HG03469 (cell line): ENCODE results near the gene PRORP.
"Not testable (repeated sequence)": the region's sequence is repeated elsewhere in the genome, so short reads cannot be mapped to it uniquely, and the experiment has no call there.

Source experiments
- ATAC-seq: cut with Tn5 transposase; IDR thresholded peaks from one replicate; pipeline ENCODE4 v1.9.1; 2021; ENCODE audit warnings: mild to moderate bottlenecking, moderate library complexity, moderate number of reproducible peaks; ENCODE audit not compliant: unreplicated experiment

PRORP gene

DNA sequence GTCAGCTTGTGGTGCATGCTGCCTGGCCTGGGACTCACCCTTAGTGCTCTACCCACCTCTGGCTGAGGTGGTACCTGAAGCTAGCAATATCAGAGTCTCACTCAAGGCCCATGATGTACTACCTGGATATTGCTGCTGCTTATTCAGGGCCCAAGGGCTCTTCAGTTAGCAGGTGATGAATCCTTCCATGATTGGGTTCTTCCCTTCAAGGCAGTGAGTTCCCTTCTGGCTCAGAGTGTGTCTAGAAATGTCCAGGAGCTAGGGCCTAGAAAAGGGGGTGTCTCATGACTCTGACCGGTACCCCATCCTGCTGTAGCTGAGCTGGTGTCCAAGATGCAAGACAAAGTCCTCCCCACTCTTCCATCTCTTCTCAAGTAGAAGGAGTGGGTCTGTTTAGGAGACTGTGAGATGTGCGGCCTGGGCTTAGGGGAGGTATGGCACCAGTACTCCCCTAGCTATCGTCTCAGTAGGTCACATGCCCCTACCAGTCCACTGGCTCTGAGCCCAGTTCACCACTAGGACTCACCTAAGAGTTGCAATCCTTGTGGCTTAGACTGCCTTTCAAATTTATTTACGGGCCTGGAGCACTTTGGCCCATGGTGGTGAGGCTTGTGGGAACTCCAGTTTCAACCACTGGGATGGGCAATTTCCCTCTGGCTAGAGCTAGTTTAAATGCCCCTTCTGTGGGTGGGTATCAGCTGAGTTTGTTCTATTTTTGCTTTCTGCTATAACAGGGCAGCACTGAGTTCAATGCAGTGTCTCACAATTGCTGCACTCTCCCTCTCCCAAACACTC lies 12.2 kb downstream of the PRORP start:
- no peak for ATAC-seq

DNA sequence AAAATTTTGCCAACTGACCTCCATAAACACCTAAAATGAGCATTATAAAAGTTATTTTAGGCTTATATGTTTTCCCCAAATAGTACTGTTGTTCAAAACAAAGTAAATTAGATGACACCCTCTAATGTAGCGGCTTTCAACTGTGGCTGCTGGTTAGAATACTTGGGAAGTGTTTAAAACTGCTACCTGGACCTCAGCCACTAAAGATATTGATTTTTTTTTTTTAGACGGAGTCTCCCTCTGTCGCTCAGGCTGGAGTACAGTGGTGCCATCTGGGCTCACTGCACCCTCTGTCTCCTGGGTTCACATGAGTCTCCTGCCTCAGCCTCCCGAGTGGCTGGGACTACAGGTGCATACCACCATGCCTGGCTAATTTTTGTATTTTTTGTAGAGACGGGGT lies 16.2 kb downstream of the PRORP start:
- ATAC-seq = no peak

GRCh38 chr14:35140718-35141581 lies 18.6 kb downstream of the PRORP start:
- no peak for ATAC-seq

- no peak for ATAC-seq
These were observed 21.7 kb downstream of the PRORP start for GRCh38 chr14:35144029-35144428.

- no peak for ATAC-seq
These were observed 24.4 kb downstream of the PRORP start for GRCh38 chr14:35146711-35147149.

DNA sequence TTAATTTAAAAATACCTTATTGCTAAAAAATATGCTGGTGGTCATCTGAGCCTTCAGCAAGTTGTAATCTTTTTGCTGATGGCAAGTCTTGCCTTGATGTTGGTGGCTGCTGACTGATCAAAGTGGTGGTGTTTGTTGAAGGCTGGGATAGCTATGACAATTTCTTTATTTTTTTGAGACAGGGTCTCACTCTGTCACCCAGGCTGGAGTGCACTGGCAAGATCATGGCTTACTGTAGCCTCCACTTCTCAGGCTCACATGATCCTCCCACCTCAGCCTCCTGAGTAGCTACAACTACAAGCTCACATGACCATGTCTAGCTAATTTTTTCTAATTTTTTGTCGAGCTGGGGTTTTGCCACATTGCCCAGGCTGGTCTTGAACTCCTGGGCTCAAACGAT lies 24.8 kb downstream of the PRORP start:
- no peak for ATAC-seq

DNA sequence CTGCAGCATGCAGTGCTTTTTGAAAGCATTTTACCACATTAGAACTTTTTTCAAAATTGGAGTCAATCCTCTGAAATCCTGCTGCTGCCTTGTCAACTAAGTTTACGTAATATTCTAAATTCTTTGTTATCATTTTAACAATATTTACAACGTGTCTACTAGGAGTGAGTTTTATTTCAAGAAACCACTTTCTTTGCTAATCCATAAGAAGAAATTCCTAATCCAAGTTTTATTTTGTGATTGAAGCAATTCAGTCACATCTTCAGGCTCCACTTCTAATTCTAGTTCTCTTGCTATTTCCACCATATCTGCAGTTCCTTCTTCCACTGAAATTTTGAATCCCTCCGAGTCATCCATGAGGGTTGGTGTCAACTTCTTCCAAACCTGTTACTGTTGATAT lies 25.4 kb downstream of the PRORP start:
- ATAC-seq = no peak

- no peak for ATAC-seq
These were observed 26.9 kb downstream of the PRORP start for GRCh38 chr14:35149239-35149638.

DNA sequence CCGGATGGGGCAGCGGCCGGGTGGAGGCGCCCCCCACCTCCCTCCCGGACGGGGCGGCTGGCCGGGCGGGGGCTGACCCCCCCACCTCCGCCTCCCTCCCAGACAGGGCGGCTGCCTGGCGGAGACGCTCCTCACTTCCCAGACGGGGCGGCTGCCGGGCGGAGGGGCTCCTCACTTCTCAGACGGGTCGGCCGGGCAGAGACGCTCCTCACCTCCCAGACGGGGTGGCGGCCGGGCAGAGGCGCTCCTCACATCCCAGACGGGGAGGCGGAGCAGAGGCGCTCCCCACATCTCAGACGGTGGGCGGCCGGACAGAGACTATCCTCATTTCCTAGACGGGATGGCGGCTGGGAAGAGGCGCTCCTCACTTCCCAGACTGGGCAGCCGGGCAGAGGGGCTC lies 30.2 kb downstream of the PRORP start:
- not testable (repeated sequence) for ATAC-seq

GRCh38 chr14:35154016-35154415 lies 31.7 kb downstream of the PRORP start:
- no peak for ATAC-seq

DNA sequence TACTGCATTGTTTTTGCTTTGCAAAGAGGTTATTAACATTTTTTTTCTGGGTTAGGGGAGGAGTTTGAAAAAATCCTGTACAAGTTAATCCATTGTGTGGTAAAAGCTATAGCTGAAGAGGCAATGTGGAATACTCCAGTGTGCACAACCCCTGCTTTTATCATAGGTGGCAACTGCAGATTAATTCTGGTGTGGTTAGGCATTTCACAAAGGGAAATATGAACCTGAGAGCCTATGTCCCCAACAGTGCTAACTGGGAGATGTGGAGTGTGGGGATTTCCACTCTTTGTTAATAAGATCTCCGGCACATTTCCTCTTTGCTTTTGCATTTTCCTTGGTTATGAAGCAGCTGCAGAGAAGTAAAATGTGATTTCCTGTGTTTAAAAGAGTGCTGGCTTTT lies 33.6 kb downstream of the PRORP start:
- no peak for ATAC-seq

DNA sequence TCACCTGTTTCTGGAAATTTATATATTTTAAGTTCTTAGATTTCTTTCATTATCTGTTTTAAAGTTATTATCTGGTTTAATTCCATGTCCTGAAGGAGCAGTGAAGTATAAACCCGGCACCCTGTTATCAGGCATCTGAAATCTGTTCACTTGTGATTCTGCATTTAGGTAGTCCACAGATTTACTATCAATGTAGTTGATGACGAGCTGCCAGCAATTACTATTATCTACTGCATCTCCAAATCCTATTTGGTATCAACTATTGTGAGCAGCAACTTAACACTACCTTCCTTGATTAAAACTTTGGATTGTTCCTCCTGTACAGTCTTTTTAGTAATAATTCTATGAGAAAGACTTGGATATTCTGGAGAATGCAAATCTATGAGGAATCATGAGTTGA lies 36.1 kb downstream of the PRORP start:
- no peak for ATAC-seq

GRCh38 chr14:35158951-35159653 lies 36.8 kb downstream of the PRORP start:
- ATAC-seq = no peak

- no peak for ATAC-seq
These were observed 37.5 kb downstream of the PRORP start for GRCh38 chr14:35159742-35160409.

- ATAC-seq = no peak
These were observed 38.9 kb downstream of the PRORP start for GRCh38 chr14:35161231-35161630.

- no peak for ATAC-seq
These were observed 41.0 kb downstream of the PRORP start for GRCh38 chr14:35163384-35163783.

DNA sequence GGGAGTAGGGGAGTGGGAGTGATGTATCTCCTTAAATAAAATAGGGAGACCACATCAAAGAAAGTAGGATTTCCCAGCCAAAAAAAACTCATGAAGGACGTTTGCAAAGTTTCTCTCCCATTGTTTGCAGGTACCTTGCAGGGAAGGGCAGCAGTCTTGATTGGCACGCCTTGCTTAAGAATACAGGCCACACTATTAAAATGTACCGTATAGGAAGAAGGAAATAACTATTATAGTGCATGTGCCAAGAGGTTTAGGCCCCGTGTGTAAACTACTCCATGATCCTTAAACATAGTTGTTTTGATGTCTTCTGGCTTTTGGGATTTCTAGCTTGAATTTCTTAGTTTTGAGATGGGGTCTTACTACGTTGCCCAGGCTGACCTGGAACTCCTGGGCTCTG lies 42.5 kb downstream of the PRORP start:
- ATAC-seq = no peak

DNA sequence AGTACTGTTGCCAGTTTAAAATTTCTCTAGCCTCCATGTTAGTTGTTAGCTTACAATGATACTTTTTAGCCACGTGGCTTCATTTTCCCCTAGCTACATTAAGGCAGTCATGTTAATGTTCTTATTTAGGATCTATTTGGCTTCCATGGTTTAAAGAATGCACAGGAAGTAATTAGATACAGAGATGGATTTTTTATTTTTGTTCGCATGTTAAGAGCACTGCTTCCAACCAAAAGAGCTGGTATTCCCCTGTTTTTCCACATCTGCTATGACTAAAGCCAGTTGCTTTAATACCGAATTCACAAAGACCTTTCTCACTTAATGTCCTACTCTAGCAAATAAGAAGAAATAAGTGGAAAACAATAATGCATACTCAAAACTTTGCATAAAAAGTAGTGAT lies 45.1 kb downstream of the PRORP start:
- no peak for ATAC-seq
